ENCODE data around the gene MATK.

DNA sequence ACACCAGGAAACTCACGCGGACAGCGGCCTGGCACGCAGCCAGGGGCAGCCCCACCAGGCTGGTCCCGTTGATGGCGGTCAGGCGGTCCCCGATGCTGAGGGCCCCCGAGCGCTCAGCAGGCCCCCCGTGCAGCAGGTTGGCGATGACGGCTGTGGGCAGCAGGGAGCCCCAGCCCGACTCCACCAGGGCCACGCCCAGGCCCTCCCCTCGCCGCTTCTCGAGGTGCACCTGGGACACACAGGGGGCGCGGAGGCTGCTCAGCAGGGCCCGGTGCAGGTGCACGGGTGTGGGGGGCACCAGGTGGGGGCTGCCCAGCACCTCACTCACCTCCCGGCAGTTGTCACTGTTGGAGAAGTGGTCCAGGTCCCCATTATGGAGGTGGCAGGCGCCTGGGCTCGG is 33.7 kb downstream of the MATK start:
- TF ChIP-seq CTCF (tag by site-specific recombination; IDR thresholded peaks at IDR 0.05) = no peak
- no peak for TF ChIP-seq KLF9 (tag by site-specific recombination; IDR thresholded peaks at IDR 0.05; ENCODE audit: low read depth)

Data from HEK293 (cell line).